HCT116 (cell line): ENCODE results near the gene ATP6AP1. TPM values are rescaled to one million over a fixed set of nuclear protein-coding genes. Genes with fewer than 3 reads are reported as not detected.

Experiments
- ATAC-seq: fragments of 200-7000 bp; cut with Tn5 transposase; 2 replicates; pipeline ENCODE4 v1.9.1; 2020; ENCODE audit warnings: mild to moderate bottlenecking, moderate library complexity
- BruUV-seq: library from RNA; stranded (reverse); fragments of 400-500 nt; replicated peaks from 2 replicates; lab custom pipeline; 2021; lab: Mats Ljungman, UMichigan
- CTCF ChIA-PET: fragments of 300-600 bp; sonication (Branson Sonifier 250); formaldehyde crosslinking; loops from one replicate; lab custom pipeline; 2021; ENCODE audit warnings: antibody characterized with exemption; lab: Charles Lee
- POLR2A ChIA-PET: fragments of 300-600, 350-600 bp; sonication (Branson Sonifier 250); formaldehyde crosslinking; loops from one replicate; lab custom pipeline; 2021; ENCODE audit warnings: antibody characterized with exemption; lab: Charles Lee
- RAD21 ChIA-PET, 2 experiments: fragments of 300-600 bp; sonication (Branson Sonifier 250); formaldehyde crosslinking; loops; one replicate each; lab custom pipeline; 2023; ENCODE audit warnings: low total read pairs in 2 of 2; ENCODE audit not compliant: uncharacterized antibody in 2 of 2, unreplicated experiment in 2 of 2, low non-redundant PET in 1 of 2; lab: Charles Lee
- DNase-seq: peaks from one replicate; pipeline ENCODE4 v3.0.0-alpha.2; 2010; ENCODE audit warnings: low read depth, low spot score
- H2AFZ ChIP-seq: fragments of 200-600 bp; shearing (Covaris generic), sonication (generic); 2 replicates; pipeline ENCODE4 v1.6.1; 2017; ENCODE audit warnings: low read depth, mixed run types, mixed read lengths, antibody characterized with exemption, low read length; ENCODE audit not compliant: poor library complexity, severe bottlenecking
- H3K27ac ChIP-seq: 2 replicates; pipeline ENCODE4 v1.5.1; 2012; ENCODE audit warnings: low read depth, low read length
- H3K27me3 ChIP-seq: fragments of 200-600 bp; sonication (generic); 2 replicates; pipeline ENCODE4 v1.6.1; 2016; ENCODE audit warnings: mixed run types, low read length, mixed read lengths; ENCODE audit not compliant: insufficient read depth
- H3K36me3 ChIP-seq, 2 experiments: fragments of 200-500 bp in 1 of 2; fragments of 200-600 bp in 1 of 2; sonication (Bioruptor generic) in 1 of 2; sonication (generic) in 1 of 2; 2 replicates each; pipeline versions ENCODE4 v1.5.1 to v1.6.1; 2014 to 2016; ENCODE audit warnings: low read length in 2 of 2, inconsistent platforms in 1 of 2, mixed read lengths in 1 of 2, mixed run types in 1 of 2; ENCODE audit not compliant: insufficient read depth in 2 of 2, control insufficient read depth in 1 of 2
- H3K4me1 ChIP-seq, 2 experiments: fragments of 200-600 bp in 1 of 2; sonication (generic) in 1 of 2; 2 replicates each; pipeline versions ENCODE4 v1.5.1 to v1.6.1; 2012 to 2017; ENCODE audit warnings: low read length in 2 of 2, inconsistent platforms in 1 of 2, mild to moderate bottlenecking in 1 of 2, mixed read lengths in 1 of 2, mixed run types in 1 of 2, moderate library complexity in 1 of 2; ENCODE audit not compliant: insufficient read depth in 2 of 2, control insufficient read depth in 1 of 2
- H3K4me2 ChIP-seq: fragments of 200-600 bp; sonication (generic); 2 replicates; pipeline ENCODE4 v1.6.1; 2017; ENCODE audit warnings: mixed run types, low read length, mixed read lengths
- H3K4me3 ChIP-seq, 2 experiments: fragments of 200-600 bp in 1 of 2; sonication (generic) in 1 of 2; replicated peaks in 1 of 2; 2 replicates each; pipeline ENCODE4 v1.5.1; 2011 to 2016; ENCODE audit warnings: low read length in 2 of 2, control low read depth in 1 of 2, low read depth in 1 of 2, mild to moderate bottlenecking in 1 of 2, mixed read lengths in 1 of 2, mixed run types in 1 of 2
- H3K79me2 ChIP-seq: fragments of 200-600 bp; sonication (generic); 2 replicates; pipeline ENCODE4 v1.6.1; 2017; ENCODE audit warnings: mild to moderate bottlenecking, mixed run types, low read length, moderate library complexity, mixed read lengths; ENCODE audit not compliant: insufficient read depth
- H3K9ac ChIP-seq: fragments of 200-600 bp; sonication (generic); 2 replicates; pipeline ENCODE4 v1.6.1; 2016; ENCODE audit warnings: low read length, mixed read lengths
- H3K9me2 ChIP-seq: fragments of 200-600 bp; sonication (generic), shearing (Covaris generic); 2 replicates; pipeline ENCODE4 v1.6.1; 2017; ENCODE audit warnings: mixed run types, mild to moderate bottlenecking, moderate library complexity; ENCODE audit not compliant: insufficient read depth
- H3K9me3 ChIP-seq, 2 experiments: fragments of 200-500 bp in 1 of 2; fragments of 200-600 bp in 1 of 2; sonication (Bioruptor generic) in 1 of 2; sonication (generic) in 1 of 2; 2 replicates each; pipeline ENCODE4 v1.6.1; 2014 to 2017; ENCODE audit warnings: low read length in 2 of 2, mixed read lengths in 2 of 2, inconsistent platforms in 1 of 2, low read depth in 1 of 2, mild to moderate bottlenecking in 1 of 2, mixed run types in 1 of 2, moderate library complexity in 1 of 2; ENCODE audit not compliant: control insufficient read depth in 1 of 2, insufficient read depth in 1 of 2
- H4K20me1 ChIP-seq: fragments of 200-600 bp; sonication (generic), shearing (Covaris generic); 2 replicates; pipeline ENCODE4 v1.6.1; 2017; ENCODE audit warnings: mixed run types, mild to moderate bottlenecking, moderate library complexity; ENCODE audit not compliant: insufficient read depth
- CBX3 ChIP-seq: IDR thresholded peaks from 2 replicates; pipeline ENCODE4 v1.6.1; 2012; ENCODE audit warnings: low read depth
- CEBPB ChIP-seq: IDR thresholded peaks from 2 replicates; pipeline ENCODE4 v1.6.1; 2012; ENCODE audit warnings: low read depth
- ELF1 ChIP-seq: IDR thresholded peaks from 2 replicates; pipeline ENCODE4 v1.6.1; 2012; ENCODE audit warnings: low read depth, borderline replicate concordance
- EZH2 ChIP-seq: fragments of 200-600 bp; sonication (generic); IDR thresholded peaks from 2 replicates; pipeline ENCODE4 v1.6.1; 2017; ENCODE audit warnings: antibody characterized with exemption, mixed run types
- EZH2phosphoT487 ChIP-seq: fragments of 200-600 bp; IDR thresholded peaks from 2 replicates; pipeline ENCODE4 v1.6.1; 2018; ENCODE audit warnings: antibody characterized with exemption, borderline replicate concordance
- FOSL1 ChIP-seq: IDR thresholded peaks from 2 replicates; pipeline ENCODE4 v1.6.1; 2012; ENCODE audit warnings: low read depth
- POLR2A ChIP-seq: IDR thresholded peaks from 2 replicates; pipeline ENCODE4 v1.7.0; 2011; ENCODE audit warnings: borderline replicate concordance; ENCODE audit not compliant: insufficient read depth, insufficient read length; ENCODE audit errors: extremely low read depth
- RAD21 ChIP-seq: IDR thresholded peaks from 2 replicates; pipeline ENCODE4 v1.6.1; 2012; ENCODE audit warnings: low read depth, mild to moderate bottlenecking
- SIN3A ChIP-seq: IDR thresholded peaks from 2 replicates; pipeline ENCODE4 v1.6.1; 2012; ENCODE audit warnings: low read depth
- SP1 ChIP-seq: IDR thresholded peaks from 2 replicates; pipeline ENCODE4 v1.6.1; 2012; ENCODE audit warnings: low read depth
- TCF7L2 ChIP-seq: IDR thresholded peaks from 2 replicates; pipeline ENCODE4 v1.7.0; 2011; ENCODE audit warnings: borderline replicate concordance, inconsistent platforms; ENCODE audit not compliant: insufficient read depth, insufficient read length; ENCODE audit errors: extremely low read depth
- ZNF274 ChIP-seq: fragments of 200-500 bp; sonication (Bioruptor generic); IDR thresholded peaks from 2 replicates; pipeline ENCODE4 v1.6.1; 2014; ENCODE audit warnings: mild to moderate bottlenecking, low read depth, low read length, inconsistent platforms
- intact Hi-C: fragments of 100-400 bp; cut with micrococcal nuclease; formaldehyde crosslinking; loops from 2 replicates; pipeline ENCODE4 v1.10.0; 2022
- total RNA-seq: library from RNA; stranded (reverse); gene quantifications from one replicate; pipeline ENCODE4 v1.2.1, GENCODE V29; 2021; ENCODE audit not compliant: unreplicated experiment
- TF ChIP-seq, protein P1 (sequence below): IDR thresholded peaks from 2 replicates; pipeline ENCODE4 v1.6.1; 2012; ENCODE audit warnings: low read depth
- TF ChIP-seq, protein P2 (sequence below): IDR thresholded peaks from 2 replicates; pipeline ENCODE4 v1.6.1; 2011; ENCODE audit warnings: mild to moderate bottlenecking, low read length, moderate library complexity; ENCODE audit not compliant: insufficient replicate concordance; ENCODE audit errors: extremely low read depth
- TF ChIP-seq, protein P3 (sequence below): IDR thresholded peaks from 2 replicates; pipeline ENCODE4 v1.6.1; 2012

Gene ATP6AP1
- total RNA-seq, 1 experiment from 2014 or later, result 53.4 TPM

DNA sequence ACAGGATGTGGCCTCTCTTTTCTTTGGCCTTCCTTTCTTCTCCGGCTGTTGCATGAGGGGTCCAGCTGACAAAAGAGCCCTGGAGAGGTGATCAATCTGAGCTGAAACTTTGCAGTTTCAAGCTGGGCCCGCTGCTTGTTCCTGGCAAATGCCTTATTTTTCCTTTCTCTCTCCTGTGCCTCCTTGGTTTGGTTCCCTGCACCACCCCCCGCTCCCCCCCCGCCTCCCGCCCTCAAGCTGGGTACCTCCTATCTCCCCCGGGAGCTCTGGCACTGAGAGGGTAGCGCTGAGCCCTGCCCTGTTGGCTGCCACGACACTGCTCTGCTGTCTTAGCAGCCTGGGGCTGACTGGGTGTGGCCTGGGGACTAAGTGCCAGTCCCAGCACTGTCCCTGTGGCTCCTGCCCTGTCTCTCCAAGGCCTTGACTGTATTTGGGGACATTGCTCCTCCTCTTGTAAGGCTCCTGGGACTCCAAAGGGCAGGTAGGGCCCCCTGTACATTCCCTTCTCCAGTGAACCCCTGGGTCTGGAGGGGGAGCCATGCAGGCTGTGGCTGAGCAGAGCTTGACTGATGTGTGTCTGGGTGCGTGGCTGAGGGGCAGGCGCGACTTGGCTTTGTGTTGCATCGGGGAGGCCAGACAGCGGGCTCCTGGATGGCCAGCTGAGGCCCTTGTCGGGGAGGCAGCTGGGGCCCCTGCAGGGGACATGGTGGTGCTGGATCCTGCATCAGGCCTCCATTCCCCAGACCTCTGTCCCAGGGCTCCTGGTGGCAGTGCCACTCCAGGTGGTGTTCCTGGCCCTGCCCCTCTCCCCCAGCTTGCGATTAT is 30.7 kb downstream of the ATP6AP1 start (continued):
- TF ChIP-seq TCF7L2, result no peak
- TF ChIP-seq EZH2, result no peak
- no peak for TF ChIP-seq EZH2phosphoT487
- TF ChIP-seq FOSL1, result no peak
- no peak for TF ChIP-seq POLR2A
- TF ChIP-seq CBX3, result no peak
- TF ChIP-seq CEBPB, result no peak
- TF ChIP-seq, protein P1, sequence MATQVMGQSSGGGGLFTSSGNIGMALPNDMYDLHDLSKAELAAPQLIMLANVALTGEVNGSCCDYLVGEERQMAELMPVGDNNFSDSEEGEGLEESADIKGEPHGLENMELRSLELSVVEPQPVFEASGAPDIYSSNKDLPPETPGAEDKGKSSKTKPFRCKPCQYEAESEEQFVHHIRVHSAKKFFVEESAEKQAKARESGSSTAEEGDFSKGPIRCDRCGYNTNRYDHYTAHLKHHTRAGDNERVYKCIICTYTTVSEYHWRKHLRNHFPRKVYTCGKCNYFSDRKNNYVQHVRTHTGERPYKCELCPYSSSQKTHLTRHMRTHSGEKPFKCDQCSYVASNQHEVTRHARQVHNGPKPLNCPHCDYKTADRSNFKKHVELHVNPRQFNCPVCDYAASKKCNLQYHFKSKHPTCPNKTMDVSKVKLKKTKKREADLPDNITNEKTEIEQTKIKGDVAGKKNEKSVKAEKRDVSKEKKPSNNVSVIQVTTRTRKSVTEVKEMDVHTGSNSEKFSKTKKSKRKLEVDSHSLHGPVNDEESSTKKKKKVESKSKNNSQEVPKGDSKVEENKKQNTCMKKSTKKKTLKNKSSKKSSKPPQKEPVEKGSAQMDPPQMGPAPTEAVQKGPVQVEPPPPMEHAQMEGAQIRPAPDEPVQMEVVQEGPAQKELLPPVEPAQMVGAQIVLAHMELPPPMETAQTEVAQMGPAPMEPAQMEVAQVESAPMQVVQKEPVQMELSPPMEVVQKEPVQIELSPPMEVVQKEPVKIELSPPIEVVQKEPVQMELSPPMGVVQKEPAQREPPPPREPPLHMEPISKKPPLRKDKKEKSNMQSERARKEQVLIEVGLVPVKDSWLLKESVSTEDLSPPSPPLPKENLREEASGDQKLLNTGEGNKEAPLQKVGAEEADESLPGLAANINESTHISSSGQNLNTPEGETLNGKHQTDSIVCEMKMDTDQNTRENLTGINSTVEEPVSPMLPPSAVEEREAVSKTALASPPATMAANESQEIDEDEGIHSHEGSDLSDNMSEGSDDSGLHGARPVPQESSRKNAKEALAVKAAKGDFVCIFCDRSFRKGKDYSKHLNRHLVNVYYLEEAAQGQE, result no peak
- TF ChIP-seq RAD21, result no peak
- no peak for TF ChIP-seq ZNF274
- TF ChIP-seq SIN3A, result no peak
- TF ChIP-seq, all 23 proteins: peak for 0

DNA sequence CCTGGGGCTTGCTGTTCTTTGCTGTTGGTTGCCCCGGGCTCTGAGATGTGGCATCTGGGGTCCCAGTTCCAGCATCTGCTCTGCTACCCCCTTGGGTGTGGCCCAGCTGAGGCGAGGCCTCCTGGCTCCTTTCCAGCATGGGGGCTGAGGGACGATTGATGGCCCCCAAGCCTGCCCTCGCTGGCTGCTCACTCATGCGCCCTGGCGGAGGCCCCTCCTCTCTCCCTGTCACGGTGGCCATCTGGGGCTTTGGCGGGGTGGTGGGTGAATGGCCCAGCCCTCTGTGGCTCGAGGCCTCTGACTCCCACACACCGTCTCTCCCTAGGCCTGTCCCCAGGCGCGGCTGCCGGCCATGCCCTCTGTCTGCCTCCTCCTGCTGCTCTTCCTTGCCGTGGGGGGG is 31.4 kb downstream of the ATP6AP1 start:
- POLR2A ChIA-PET, result no interaction called here
- peaks cover 0 to 4% of the 10 kb centered on the region in 2 experiments; a peak in 1 of 4 replicates for H3K36me3 ChIP-seq
- H3K4me2 ChIP-seq, result peak overlapping the region; percentile 75
- TF ChIP-seq ELF1 (no peak), EZH2phosphoT487 (no peak), FOSL1 (no peak), SP1 (no peak), CBX3 (no peak)
- TF ChIP-seq, protein P2, sequence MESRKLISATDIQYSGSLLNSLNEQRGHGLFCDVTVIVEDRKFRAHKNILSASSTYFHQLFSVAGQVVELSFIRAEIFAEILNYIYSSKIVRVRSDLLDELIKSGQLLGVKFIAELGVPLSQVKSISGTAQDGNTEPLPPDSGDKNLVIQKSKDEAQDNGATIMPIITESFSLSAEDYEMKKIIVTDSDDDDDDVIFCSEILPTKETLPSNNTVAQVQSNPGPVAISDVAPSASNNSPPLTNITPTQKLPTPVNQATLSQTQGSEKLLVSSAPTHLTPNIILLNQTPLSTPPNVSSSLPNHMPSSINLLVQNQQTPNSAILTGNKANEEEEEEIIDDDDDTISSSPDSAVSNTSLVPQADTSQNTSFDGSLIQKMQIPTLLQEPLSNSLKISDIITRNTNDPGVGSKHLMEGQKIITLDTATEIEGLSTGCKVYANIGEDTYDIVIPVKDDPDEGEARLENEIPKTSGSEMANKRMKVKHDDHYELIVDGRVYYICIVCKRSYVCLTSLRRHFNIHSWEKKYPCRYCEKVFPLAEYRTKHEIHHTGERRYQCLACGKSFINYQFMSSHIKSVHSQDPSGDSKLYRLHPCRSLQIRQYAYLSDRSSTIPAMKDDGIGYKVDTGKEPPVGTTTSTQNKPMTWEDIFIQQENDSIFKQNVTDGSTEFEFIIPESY, result no peak
- TF ChIP-seq, protein P1, result no peak
- TF ChIP-seq, protein P3, sequence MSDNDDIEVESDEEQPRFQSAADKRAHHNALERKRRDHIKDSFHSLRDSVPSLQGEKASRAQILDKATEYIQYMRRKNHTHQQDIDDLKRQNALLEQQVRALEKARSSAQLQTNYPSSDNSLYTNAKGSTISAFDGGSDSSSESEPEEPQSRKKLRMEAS, result no peak

More for the DNA sequence above, 31.4 kb downstream of the ATP6AP1 start:
- H3K79me2 ChIP-seq, result peaks cover 24% of the 10 kb centered on the region
- no peaks in the 10 kb centered on the region for H3K9me2 ChIP-seq
- no peak for DNase-seq
- H4K20me1 ChIP-seq, result no peaks in the 10 kb centered on the region
- intact Hi-C loops, result no loop called here
- H3K27me3 ChIP-seq, result no peaks in the 10 kb centered on the region
- ATAC-seq, result no peak
- no peak overlapping the region for H3K4me3 ChIP-seq
- ChIA-PET CTCF (no interaction called here), RAD21 (no interaction called here)
- H3K9me3 ChIP-seq, result no peaks in the 10 kb centered on the region
- H3K4me1 ChIP-seq, result peaks cover 7 to 12% of the 10 kb centered on the region in 2 experiments; a peak in 1 of 4 replicates
- no peak overlapping the region for H2AFZ ChIP-seq
- no TSS peak for BruUV-seq
- H3K27ac ChIP-seq, result peak overlapping the region; percentile 43; the same call in 1 of the 2 replicates
- no peak overlapping the region for H3K9ac ChIP-seq
